ENCODE results near the gene STUM.
"Not testable (repeated sequence)": the region's sequence is repeated elsewhere in the genome, so short reads cannot be mapped to it uniquely, and the experiment has no call there.

The STUM gene

DNA sequence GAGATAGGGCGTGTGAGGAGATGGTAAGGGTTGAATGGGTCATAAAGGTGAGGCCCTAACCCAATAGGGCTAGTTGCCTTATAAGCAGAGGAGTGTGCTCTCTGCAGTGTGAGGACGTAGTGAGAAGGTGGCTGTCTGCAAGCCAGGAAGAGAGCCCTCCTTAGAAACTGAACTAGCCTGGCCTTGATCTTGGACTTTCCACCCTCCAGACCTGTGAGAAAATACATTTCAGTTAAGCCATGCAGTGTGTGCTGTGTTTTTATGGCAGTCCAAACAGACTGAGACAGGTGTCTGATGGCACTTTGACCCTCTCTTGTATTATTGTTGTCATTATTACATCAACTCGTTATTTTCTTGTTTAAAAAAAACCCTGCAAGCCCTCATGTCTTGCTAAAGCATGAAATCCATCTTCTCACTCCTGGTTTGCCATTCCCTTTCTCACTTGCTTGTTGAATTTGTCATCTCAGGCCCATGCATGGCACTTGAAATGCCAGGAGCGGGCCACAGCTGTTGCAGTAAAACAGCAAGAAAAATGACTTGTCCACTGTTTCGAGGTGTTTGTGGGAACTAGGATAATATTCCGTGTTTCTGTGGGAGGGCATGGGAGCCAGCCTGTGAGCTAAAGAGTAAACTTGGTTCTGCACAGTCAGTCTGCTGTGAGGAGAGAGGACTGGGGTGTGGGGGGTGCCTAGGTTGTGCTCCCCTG lies 78.6 kb downstream of the STUM start:
- DNase-seq (ENCODE audit: low spot score) = no peak

- no peak for DNase-seq (ENCODE audit: low spot score)
These were observed 79.5 kb downstream of the STUM start for GRCh38 chr1:226627924-226628611.

- DNase-seq (ENCODE audit: low spot score) = no peak
These were observed 80.1 kb downstream of the STUM start for GRCh38 chr1:226628612-226629155.

- DNase-seq (ENCODE audit: low spot score) = no peak
These were observed 80.8 kb downstream of the STUM start for GRCh38 chr1:226629210-226629895.

- no peak for DNase-seq (ENCODE audit: low spot score)
These were observed 81.5 kb downstream of the STUM start for GRCh38 chr1:226629896-226630550.

- DNase-seq (ENCODE audit: low spot score) = no peak
These were observed 82.0 kb downstream of the STUM start for GRCh38 chr1:226630592-226630991.

DNA sequence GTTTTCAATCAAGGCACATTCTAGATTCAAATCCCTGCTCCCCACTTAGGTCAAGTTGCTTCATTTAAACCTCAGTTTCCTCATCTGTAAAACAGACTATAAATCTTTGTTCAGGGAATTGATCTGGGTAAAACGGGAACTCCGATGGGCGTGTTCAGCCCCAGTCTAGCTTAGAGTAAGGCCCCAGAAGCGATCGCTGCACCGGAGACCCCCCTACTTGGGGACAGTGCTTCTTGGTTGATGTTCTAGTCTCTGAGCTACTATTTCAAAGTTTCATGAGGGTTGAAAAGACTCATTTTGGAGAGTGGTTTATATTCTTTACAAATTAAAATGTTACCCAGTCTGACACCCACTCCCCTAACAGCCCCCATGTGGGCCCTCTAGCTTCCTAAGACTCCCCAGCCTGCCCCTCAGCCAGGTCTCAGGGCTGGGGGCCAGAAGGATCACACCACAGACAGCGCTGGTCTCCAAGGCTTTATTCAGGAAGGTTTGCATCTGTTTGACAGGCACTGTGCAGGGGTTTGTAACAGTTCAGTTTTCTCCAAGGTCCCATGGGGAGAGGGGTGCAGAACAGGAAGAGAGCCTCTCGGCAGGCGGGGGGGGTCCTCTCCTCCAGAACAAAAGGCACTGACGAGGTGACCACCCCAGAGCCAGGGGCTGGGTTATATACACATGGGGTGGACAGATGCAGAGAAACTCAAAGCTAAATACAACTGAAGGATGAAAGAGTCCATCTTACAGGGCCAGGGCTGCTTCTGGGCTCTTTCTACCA lies 82.9 kb downstream of the STUM start:
- no peak for DNase-seq (ENCODE audit: low spot score)

- DNase-seq (ENCODE audit: low spot score) = no peak
These were observed 83.8 kb downstream of the STUM start for GRCh38 chr1:226632169-226632879.

DNA sequence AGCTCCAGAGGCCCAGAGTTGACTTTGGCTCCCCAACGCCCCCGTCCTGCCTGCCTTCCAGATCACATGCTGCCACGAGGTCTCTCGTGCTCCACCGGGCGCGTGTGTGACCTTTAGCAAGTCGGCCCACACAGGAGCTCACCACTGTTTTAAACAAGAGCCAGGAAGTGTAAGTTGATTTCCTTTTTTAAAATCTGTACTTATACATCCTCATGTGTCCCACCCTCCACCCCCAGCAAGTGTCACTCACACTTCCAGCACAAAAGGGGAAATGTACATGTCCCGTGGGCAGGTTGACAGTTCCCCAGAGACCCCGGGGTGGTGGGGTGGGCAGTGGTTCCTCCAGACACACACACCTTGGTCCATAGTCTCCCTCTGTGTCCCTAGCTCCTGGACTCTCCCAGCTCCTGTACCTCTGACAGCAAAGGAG lies 84.4 kb downstream of the STUM start:
- DNase-seq (ENCODE audit: low spot score) = no peak

GRCh38 chr1:226633541-226634165 lies 85.1 kb downstream of the STUM start:
- DNase-seq (ENCODE audit: low spot score) = no peak

- peak; percentile 53 for DNase-seq (ENCODE audit: low spot score)
These were observed 85.6 kb downstream of the STUM start for GRCh38 chr1:226634166-226634588.

DNA sequence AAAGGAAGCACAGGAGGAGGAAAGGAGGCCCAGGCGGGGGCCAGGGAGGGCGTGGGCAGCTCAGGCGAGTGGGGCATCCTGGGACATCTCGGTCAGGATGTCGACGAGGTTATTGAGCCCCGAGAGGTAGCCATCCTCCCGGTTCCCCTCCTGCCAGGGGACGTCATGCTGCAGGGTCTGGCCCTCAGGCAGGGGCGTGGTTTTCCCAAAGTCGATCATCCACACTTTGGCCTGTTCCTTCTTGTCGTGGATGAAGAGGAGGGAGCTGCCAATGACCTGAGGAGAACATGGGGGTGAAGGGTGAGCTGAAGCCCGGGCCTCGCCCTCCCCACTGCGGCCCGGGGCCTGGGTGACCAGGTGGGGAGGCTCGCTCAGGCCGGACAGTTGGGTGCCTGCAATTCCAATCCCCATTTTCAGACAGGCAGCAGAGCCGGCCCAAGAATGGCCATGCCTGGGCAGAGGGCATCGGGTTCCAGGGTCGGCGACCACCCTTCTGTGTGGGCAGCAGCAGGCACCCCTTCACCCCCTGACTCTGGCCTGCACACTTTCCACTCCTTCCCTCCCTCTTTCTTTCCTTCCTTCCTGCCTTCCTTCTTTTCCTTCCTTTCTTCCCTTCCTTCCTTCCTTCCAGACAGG lies 86.2 kb downstream of the STUM start:
- no peak for DNase-seq (ENCODE audit: low spot score)

- no peak for DNase-seq (ENCODE audit: low spot score)
These were observed 86.9 kb downstream of the STUM start for GRCh38 chr1:226635456-226635941.

- DNase-seq (ENCODE audit: low spot score) = no peak
These were observed 88.2 kb downstream of the STUM start for GRCh38 chr1:226636847-226637096.

DNA sequence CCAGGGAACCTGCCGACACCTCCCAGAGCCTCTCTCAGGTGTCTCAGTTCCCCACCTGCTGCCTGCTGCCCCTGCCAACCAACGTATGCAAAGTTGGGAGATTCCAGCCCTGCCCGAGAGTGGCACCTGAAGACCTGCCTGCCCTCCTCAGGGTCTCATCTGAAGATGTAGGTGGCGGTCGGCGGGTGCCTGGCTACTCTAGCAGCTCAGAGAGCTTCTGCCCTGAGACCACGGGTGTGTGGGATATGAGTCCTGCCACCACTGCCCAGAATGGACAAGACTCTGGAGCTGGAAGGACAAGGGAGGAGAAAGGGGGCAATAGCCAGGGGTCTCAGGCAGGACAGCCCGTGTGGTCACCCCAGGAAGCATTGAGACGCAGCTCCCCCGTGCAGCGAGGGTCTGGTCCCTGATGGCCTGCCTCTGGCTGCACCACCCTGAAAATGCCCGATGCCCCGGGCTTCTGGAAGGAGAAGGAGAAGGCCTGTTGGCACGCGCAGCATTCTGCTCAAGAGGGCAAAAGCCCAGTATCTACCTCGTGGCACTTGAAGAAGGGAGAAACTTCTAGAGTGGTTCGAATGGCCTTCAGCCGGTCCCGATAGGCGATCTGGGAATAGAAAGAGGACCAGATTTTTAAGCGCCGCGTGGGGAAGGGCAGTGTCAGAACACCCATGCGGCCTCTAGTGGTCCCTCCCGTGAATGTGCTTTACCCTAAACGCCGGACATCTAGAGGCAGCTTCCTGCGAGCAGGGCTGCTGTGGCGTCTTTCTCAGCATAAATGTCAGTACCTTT lies 88.8 kb downstream of the STUM start:
- no peak for DNase-seq (ENCODE audit: low spot score)

DNA sequence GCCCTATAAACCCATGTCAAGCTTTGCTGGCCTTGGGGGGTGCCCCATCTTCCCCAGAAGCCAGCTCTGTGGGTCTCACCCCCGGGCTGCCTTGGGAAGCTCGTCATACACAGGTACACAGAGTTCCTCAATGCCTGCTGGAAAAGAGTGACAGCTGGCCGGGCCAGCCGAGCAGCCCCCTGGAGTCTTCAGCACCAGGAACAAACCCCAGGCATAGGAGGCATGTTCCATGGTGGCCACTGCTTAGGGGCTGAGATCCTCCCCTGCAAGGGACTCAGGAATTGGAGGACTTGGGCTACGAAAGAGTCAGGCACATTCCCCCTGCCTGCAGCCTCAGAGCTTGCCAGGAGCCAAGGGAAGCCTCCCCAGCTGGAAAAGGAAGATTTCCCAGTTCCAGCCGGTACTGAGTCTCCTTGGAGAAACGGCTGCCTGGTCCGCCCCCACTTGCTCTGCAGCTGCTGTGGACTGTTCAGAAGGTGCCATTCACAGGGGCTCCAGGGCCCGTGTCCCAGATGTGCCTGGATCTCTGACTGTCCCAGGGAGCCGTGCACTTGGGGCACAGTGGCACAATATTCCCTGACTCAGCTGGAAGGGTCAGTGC lies 89.5 kb downstream of the STUM start:
- no peak for DNase-seq (ENCODE audit: low spot score)

GRCh38 chr1:226638608-226639007 lies 90.0 kb downstream of the STUM start:
- no peak for DNase-seq (ENCODE audit: low spot score)

- not testable (repeated sequence) for DNase-seq (ENCODE audit: low spot score)
These were observed 90.6 kb downstream of the STUM start for GRCh38 chr1:226639206-226639605.

DNA sequence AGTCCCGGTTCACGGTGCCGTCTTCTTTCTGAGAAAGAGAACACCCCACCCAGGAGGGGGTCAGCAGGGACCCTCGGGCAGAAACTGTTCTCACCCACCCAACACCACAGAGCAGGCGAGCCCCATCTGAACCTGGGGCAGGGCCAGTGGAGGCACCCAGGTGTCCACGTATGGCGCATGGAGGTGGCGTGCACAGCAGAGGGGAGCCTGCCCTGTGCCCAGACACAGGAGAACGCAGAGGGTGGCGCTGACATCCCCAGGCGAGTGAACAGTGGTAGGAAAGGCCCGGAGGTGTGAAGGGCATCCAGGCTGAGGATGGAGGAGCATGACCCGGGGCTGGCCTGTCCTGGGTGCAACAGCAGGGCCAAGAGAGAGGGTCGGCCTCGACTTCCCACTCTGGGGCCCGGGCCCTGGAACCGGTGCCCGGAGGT lies 91.1 kb downstream of the STUM start:
- no peak for DNase-seq (ENCODE audit: low spot score)
